ENCODE results near the gene TNFAIP8. TPM values are rescaled to one million over a fixed set of nuclear protein-coding genes. Genes with fewer than 3 reads are reported as not detected.

Gene TNFAIP8
- total RNA-seq, 1 experiment from 2014 or later: 8.0 TPM

GRCh38 chr5:119374901-119375300 lies 19.1 kb downstream of the TNFAIP8 start:
- POLR2A ChIA-PET: no interaction called here

GRCh38 chr5:119377066-119377465 lies 21.2 kb downstream of the TNFAIP8 start:
- no peaks in the 10 kb centered on the region for H3K36me3 ChIP-seq (ENCODE audit: control insufficient read depth, insufficient read depth, low read length)
- no peak for ATAC-seq
- POLR2A ChIA-PET: no interaction called here
- in situ Hi-C loops (cut with HindIII; ENCODE audit: low pct_unique_long_range_greater_than_20kb, low sequenced_read_pairs) (no loop called here), intact Hi-C loops (cut with micrococcal nuclease; ENCODE audit: unreplicated experiment) (no loop called here)
- H3K27ac ChIP-seq (ENCODE audit: low read length): no peak overlapping the region
- H3K4me1 ChIP-seq (ENCODE audit: control insufficient read depth, insufficient read depth, low read length): no peaks in the 10 kb centered on the region
- no peak for DNase-seq (ENCODE audit: low read depth, low spot score)
- no peak overlapping the region for H3K4me3 ChIP-seq (ENCODE audit: low read depth in 2 of 2, low read length in 2 of 2)
- CTCF ChIA-PET: interaction anchor here (0.7 kb wide), 1 partner anchor 36 kb away, joined by 5 read pairs; no protein-coding TSS in a partner anchor
- H3K9me3 ChIP-seq (ENCODE audit: control insufficient read depth, insufficient read depth, low read depth, low read length): no peaks in the 10 kb centered on the region
- no peaks in the 10 kb centered on the region for H3K27me3 ChIP-seq (ENCODE audit: control insufficient read depth, insufficient read depth, low read length)
- no TSS peak for BruUV-seq (replicated peaks)
- TF ChIP-seq TCF7L2 (IDR thresholded peaks at IDR 0.05; ENCODE audit: low read depth, low read length): no peak
- no peak for TF ChIP-seq CTCF (IDR thresholded peaks at IDR 0.05)
- TF ChIP-seq REST (IDR thresholded peaks at IDR 0.05; ENCODE audit: insufficient read depth in 1 of 2, low read depth in 2 of 2, low read length in 1 of 2): no peak
- no peak for TF ChIP-seq SIN3A (IDR thresholded peaks at IDR 0.05; ENCODE audit: borderline replicate concordance, insufficient read depth, low read depth, low read length)
- TF ChIP-seq POLR2AphosphoS5 (IDR thresholded peaks at IDR 0.05; ENCODE audit: low read depth, low read length): no peak

More at GRCh38 chr5:119374901-119375300, 19.1 kb downstream of the TNFAIP8 start:
- no peak overlapping the region for H3K4me3 ChIP-seq (ENCODE audit: low read depth in 2 of 2, low read length in 2 of 2)
- intact Hi-C loops (cut with micrococcal nuclease; ENCODE audit: unreplicated experiment): no loop called here
- ATAC-seq: no peak
- TF ChIP-seq POLR2AphosphoS5 (IDR thresholded peaks at IDR 0.05; ENCODE audit: low read depth, low read length) (no peak), CTCF (IDR thresholded peaks at IDR 0.05) (no peak), REST (IDR thresholded peaks at IDR 0.05; ENCODE audit: insufficient read depth in 1 of 2, low read depth in 2 of 2, low read length in 1 of 2) (no peak), TCF7L2 (IDR thresholded peaks at IDR 0.05; ENCODE audit: low read depth, low read length) (no peak), SIN3A (IDR thresholded peaks at IDR 0.05; ENCODE audit: borderline replicate concordance, insufficient read depth, low read depth, low read length) (no peak)
- no peak for DNase-seq (ENCODE audit: low read depth, low spot score)
- in situ Hi-C loops (cut with HindIII; ENCODE audit: low pct_unique_long_range_greater_than_20kb, low sequenced_read_pairs): no loop called here
- no peaks in the 10 kb centered on the region for H3K9me3 ChIP-seq (ENCODE audit: control insufficient read depth, insufficient read depth, low read depth, low read length)
- no peaks in the 10 kb centered on the region for H3K4me1 ChIP-seq (ENCODE audit: control insufficient read depth, insufficient read depth, low read length)
- no peaks in the 10 kb centered on the region for H3K27me3 ChIP-seq (ENCODE audit: control insufficient read depth, insufficient read depth, low read length)
- no peaks in the 10 kb centered on the region for H3K36me3 ChIP-seq (ENCODE audit: control insufficient read depth, insufficient read depth, low read length)
- no TSS peak for BruUV-seq (replicated peaks)
- CTCF ChIA-PET: interaction anchor here (0.6 to 1.1 kb wide), 2 partner anchors 387 to 1292 kb away, joined by 3 read pairs; no protein-coding TSS in a partner anchor
- H3K27ac ChIP-seq (ENCODE audit: low read length): no peak overlapping the region
